ENCODE results near the gene TRIM72.

DNA sequence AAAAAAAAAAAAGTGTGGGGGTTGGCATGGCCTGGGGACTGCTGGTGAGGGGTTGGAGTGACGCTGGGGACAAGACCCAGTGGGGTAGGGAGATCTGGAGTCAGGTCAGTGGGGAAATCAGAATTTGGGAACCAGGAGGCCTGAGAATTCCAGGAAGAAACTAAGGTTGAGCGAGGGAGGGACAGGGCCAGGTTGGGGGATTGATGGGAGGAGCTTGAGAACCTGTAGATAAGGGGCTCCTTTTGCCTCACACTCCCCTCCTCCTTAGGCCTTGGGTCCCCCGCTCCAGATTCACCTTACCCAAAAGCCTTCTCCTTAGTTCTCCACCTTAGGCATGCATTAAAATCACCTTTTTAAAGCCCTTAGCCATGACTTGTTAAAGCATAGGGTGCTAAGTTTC is 11.3 kb downstream of the TRIM72 start:
- TF ChIP-seq EZH2 (IDR thresholded peaks at IDR 0.05; ENCODE audit: low read length, unreplicated experiment): no peak
- TF ChIP-seq, protein P1, sequence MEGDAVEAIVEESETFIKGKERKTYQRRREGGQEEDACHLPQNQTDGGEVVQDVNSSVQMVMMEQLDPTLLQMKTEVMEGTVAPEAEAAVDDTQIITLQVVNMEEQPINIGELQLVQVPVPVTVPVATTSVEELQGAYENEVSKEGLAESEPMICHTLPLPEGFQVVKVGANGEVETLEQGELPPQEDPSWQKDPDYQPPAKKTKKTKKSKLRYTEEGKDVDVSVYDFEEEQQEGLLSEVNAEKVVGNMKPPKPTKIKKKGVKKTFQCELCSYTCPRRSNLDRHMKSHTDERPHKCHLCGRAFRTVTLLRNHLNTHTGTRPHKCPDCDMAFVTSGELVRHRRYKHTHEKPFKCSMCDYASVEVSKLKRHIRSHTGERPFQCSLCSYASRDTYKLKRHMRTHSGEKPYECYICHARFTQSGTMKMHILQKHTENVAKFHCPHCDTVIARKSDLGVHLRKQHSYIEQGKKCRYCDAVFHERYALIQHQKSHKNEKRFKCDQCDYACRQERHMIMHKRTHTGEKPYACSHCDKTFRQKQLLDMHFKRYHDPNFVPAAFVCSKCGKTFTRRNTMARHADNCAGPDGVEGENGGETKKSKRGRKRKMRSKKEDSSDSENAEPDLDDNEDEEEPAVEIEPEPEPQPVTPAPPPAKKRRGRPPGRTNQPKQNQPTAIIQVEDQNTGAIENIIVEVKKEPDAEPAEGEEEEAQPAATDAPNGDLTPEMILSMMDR (conservative IDR thresholded peaks at IDR 0.05; ENCODE audit: low read depth, low read length): no peak

Measured in PC-3 (cell line).